ENCODE results near the gene ID1. TPM values are rescaled to one million over a fixed set of nuclear protein-coding genes. Genes with fewer than 3 reads are reported as not detected.

ID1 gene
- total RNA-seq, 1 donor = 98.9 TPM

DNA sequence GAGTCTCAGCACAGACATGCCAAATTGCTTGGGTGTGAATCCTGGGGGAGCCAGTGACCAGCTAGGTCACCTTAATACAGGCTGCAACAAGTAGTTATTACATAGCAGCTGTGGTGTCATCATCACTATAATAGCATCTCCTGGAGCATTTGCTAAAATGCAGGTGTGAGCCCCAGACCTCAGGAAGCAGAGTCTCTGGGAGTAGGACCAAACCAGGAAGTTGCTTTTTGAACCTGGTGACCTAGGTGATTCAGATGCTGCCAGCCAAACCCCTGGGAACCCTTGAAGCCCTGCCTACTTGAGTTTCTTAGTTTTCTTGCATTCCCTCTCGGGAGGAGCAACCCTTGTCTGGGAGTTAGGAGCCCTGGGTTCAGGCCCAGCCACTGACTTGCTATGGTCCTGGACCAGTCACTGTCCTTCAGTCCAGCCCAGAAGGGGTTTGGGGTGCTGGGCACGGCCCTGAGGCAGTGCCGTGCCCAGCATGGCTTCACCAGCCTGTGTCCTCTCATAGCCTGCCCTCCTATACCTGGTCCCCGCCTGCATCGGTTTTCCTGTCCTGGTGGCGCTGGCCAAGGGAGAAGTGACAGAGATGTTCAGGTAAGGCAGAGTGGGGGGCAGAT, 39.3 kb upstream of the ID1 start:
- TF ChIP-seq, protein P1, sequence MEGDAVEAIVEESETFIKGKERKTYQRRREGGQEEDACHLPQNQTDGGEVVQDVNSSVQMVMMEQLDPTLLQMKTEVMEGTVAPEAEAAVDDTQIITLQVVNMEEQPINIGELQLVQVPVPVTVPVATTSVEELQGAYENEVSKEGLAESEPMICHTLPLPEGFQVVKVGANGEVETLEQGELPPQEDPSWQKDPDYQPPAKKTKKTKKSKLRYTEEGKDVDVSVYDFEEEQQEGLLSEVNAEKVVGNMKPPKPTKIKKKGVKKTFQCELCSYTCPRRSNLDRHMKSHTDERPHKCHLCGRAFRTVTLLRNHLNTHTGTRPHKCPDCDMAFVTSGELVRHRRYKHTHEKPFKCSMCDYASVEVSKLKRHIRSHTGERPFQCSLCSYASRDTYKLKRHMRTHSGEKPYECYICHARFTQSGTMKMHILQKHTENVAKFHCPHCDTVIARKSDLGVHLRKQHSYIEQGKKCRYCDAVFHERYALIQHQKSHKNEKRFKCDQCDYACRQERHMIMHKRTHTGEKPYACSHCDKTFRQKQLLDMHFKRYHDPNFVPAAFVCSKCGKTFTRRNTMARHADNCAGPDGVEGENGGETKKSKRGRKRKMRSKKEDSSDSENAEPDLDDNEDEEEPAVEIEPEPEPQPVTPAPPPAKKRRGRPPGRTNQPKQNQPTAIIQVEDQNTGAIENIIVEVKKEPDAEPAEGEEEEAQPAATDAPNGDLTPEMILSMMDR (IDR thresholded peaks at IDR 0.05; ENCODE audit: insufficient read depth, low read length) = no peak
- H3K4me3 ChIP-seq (ENCODE audit: low read depth, low read length) = no peak overlapping the region
- DNase-seq (ENCODE audit: low read depth) = no peak

DNA sequence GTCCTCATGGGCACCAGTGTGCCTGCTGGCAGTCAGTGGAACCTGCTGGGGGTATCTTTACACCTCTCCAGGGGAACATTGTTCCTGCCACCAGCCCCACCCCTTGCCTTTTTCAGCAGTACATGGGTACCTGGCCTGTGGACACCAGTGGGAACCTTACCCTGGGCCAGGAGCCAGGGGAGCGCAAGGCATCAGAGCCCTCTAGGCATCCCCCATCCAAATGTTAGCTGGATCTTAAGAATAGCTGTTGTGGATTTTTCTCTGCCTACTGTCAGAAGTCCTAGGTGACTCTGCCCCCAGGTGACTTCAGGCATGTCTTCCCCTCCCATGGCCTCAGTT, 38.8 kb upstream of the ID1 start:
- TF ChIP-seq, protein P1 (IDR thresholded peaks at IDR 0.05; ENCODE audit: insufficient read depth, low read length) = no peak
- no peak overlapping the region for H3K4me3 ChIP-seq (ENCODE audit: low read depth, low read length)
- DNase-seq (ENCODE audit: low read depth) = no peak

DNA sequence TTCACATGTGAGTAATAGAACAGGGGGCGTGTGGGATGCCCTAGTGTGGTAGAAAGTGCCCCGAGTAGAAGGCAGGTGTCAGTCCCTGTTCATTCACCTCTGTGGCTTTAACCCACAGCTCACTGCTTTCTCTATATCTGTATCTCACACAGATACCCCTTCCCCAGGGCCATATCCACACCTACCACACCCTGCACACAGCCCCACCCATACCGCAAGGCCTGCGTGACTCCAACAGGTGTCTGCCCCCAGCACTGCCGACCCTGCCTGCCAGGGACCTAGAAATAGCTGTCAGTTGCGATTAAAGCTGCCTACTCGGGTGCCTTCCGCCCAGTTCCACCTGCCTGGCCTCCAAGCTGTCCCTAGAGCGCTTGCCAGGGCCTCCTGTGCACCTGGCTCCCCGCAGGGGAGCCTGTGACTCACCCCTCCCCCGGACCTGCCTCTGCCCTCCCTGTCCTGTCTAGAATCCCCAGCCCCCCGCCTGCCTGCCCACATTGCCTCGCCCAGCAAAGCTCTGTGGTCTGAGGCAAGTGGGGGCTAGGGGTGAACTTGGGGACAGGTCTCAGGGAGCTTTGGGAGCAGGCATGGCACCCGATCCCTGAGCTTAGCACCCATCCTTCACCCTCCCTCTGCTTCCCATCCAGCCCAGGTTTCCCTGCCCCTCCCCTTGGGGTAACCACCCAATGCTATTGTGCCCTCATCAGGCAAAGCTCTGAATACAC, 38.3 kb upstream of the ID1 start:
- DNase-seq (ENCODE audit: low read depth) = no peak
- TF ChIP-seq, protein P1 (IDR thresholded peaks at IDR 0.05; ENCODE audit: insufficient read depth, low read length) = no peak
- H3K4me3 ChIP-seq (ENCODE audit: low read depth, low read length) = no peak overlapping the region

DNA sequence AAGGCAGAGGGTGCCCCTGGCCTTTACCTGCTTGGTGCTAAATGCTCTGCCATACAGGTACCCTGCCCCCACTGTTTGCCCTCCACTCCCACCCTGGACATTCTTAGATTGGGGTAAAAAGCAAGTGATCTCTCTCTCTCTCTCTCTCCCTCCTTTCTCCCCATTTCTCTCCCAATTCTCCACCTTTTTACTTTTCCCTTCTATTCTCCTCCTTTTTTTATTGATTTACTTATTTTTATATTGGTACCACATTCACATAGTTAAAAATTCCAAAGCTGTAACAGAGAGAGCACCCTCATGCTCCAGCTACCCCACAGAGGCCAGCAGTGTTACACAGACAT, 37.7 kb upstream of the ID1 start:
- DNase-seq (ENCODE audit: low read depth) = no peak
- no peak overlapping the region for H3K4me3 ChIP-seq (ENCODE audit: low read depth, low read length)
- TF ChIP-seq, protein P1 (IDR thresholded peaks at IDR 0.05; ENCODE audit: insufficient read depth, low read length) = no peak

DNA sequence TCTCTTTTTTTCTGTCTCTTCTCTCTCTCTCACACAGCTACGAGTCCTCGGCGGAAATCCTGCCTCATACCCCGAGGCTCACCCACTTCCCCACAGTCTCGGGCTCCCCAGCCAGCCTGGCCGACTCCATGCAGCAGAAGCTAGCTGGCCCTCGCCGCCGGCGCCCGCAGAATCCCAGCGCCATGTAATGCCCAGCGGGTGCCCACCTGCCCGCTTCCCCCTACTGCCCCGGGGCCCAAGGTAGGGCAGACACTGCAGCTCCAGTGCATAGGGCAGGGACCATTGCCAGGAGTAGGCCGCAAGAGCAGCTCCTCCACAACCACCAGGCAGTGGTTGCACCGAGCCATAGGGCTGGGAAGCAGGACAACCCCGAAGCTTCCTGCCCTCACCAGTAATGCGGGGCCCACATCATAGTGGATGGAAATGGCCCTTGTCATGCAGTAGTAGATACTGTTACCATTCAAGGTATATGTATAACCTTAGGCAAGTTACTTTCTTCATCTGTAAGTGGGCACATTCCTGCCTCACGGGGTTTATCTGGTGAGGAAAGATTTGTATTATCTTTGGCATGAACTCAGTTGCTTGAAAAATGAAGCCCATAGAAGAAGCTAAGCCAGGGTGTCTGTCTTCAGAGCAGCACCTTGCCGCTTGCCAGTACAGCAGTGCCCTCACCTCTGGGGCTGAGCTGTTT, 36.9 kb upstream of the ID1 start:
- peak; percentile 50 for DNase-seq (ENCODE audit: low read depth)
- H3K4me3 ChIP-seq (ENCODE audit: low read depth, low read length) = no peak overlapping the region
- TF ChIP-seq, protein P1 (IDR thresholded peaks at IDR 0.05; ENCODE audit: insufficient read depth, low read length) = no peak

DNA sequence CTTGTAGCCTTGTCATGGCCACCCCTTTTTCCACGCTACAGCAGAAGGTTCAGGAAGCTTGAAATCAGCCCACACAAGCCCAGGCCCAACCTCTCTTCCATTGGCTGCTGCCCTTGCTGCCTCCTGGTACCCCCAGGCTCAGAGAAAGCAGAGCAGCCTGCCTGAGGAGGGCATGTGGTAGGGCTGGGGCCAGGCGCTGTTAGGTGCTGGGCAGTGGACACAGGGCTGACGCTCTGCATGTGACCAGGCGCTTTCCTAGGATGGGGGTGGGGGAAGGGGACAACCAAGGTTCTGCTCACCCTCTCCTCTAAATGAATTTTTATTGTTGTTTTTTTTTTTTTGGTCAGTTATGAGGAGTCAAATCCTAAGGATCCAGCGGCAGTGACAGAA, 36.3 kb upstream of the ID1 start:
- DNase-seq (ENCODE audit: low read depth) = no peak
- TF ChIP-seq, protein P1 (IDR thresholded peaks at IDR 0.05; ENCODE audit: insufficient read depth, low read length) = no peak

More for the DNA sequence above, 36.3 kb upstream of the ID1 start:
- no peak overlapping the region for H3K4me3 ChIP-seq (ENCODE audit: low read depth, low read length)
